Esophagus (tissue), 2 donors: ENCODE data around the gene FGGY. TPM values are rescaled to one million over a fixed set of nuclear protein-coding genes. Genes with fewer than 3 reads are reported as not detected.

Experiments used
- H3K27ac ChIP-seq, 2 donors: one replicate each; pipeline ENCODE4 v1.5.1; 2013; ENCODE audit warnings: low read depth in 2 of 2, mild to moderate bottlenecking in 2 of 2, inconsistent platforms in 1 of 2, low read length in 1 of 2, moderate library complexity in 1 of 2
- H3K27me3 ChIP-seq, 2 donors: one replicate each; pipeline ENCODE4 v1.6.1; 2013; ENCODE audit warnings: low read length in 2 of 2, control low read depth in 1 of 2, mild to moderate bottlenecking in 1 of 2; ENCODE audit not compliant: insufficient read depth in 2 of 2, control insufficient read depth in 1 of 2
- H3K36me3 ChIP-seq, 2 donors: one replicate each; pipeline ENCODE4 v1.6.1; 2013; ENCODE audit warnings: low read length in 1 of 2; ENCODE audit not compliant: control insufficient read depth in 2 of 2, insufficient read depth in 2 of 2
- H3K4me1 ChIP-seq, 2 donors: one replicate each; pipeline ENCODE4 v1.6.1; 2013; ENCODE audit warnings: low read length in 1 of 2; ENCODE audit not compliant: control insufficient read depth in 2 of 2, insufficient read depth in 2 of 2
- H3K4me3 ChIP-seq, 2 donors: one replicate each; pipeline ENCODE4 v1.5.1; 2013; ENCODE audit warnings: low read length in 2 of 2, mild to moderate bottlenecking in 2 of 2, low read depth in 1 of 2, moderate library complexity in 1 of 2
- H3K9me3 ChIP-seq, 2 donors: one replicate each; pipeline ENCODE4 v1.6.1; 2013; ENCODE audit warnings: mild to moderate bottlenecking in 2 of 2, low read depth in 1 of 2, low read length in 1 of 2, moderate library complexity in 1 of 2; ENCODE audit not compliant: control insufficient read depth in 2 of 2, insufficient read depth in 1 of 2
- WGBS, 2 donors: extraction: QIAGEN DNeasy Blood & Tissue Kit; methylation state at CpG; one replicate each; pipeline ENCODE4 v1.1.7; 2013; 5-methylcytosine and 5-hydroxymethylcytosine counted together
- polyA plus RNA-seq, 2 donors: library from polyadenylated mRNA; stranded (reverse); fragments of 200-250 nt; gene quantifications; one replicate each; pipeline ENCODE4 v1.2.3, GENCODE V29; 2013
- donor health status: healthy with polysubstance abuse.
- donor health status: Bipolar disorder and iron deficiency.

Gene FGGY
- polyA plus RNA-seq, 2 donors = 2.4 to 4.4 TPM

DNA sequence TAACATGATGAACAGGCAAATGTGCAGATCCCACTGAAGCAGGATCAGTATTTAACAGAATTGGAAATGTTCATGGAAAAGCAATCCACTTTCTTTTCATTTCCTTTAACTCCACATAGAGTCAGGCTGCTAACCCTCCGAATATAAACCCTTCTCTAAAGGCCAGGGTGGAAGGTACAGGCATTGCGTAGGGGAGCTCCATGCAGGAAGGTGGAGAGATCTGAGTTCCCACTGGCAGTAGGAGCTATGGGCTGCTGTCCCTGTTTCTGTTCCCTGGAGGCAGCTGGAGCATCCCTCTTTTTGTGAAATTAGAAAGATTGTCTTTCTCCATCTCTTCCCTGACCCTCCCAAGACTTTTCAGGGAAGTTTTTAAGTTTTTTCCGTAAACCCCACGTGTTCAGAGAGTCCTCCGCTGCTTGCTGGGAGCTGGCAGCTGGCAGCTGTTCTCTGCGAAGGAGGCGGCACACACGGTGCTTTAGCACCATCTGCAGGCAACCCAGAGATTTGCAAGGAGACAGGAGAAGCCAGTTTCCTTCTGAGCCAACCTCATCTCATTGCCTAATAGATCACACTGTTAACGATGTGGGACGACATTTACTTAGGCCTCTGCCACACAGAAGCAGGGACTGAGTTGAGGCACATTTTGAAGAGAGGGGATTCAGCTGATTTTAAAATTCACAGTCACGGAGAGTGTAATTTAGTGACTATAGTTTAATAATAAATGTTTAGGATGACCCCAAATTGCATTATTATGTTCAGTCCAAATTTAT is 462.4 kb downstream of the FGGY start:
- Histone ChIP-seq H3K4me1 (no peaks in the 10 kb centered on the region), H3K36me3 (no peaks in the 10 kb centered on the region), H3K27me3 (no peaks in the 10 kb centered on the region), H3K4me3 (peak overlapping the region in 1 of 2 donors; percentile 8), H3K27ac (peak overlapping the region; percentile 9 to 46), H3K9me3 (no peaks in the 10 kb centered on the region)
- WGBS, 2 donors = 5 to 7% methylated on average over 11 of the region's 11 CpGs

DNA sequence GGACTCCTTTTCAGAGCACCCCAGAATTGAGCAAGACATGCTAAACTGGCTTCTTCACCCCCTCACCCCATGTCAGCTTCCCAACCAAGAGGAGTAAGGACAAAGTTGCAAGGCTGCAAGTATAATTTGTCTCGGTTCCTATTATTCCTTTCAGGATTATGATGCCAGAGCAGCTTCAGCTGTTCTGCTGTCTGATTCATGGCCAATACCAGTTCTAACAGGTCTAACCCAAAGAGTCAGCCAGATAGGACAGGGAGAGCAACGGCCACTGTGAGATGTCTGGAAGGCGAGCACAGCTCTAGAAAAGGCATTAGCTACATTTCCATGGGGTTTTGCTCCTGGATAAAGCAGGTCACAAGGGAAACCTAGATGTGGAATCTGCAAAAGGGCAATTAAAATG is 464.5 kb downstream of the FGGY start:
- Histone ChIP-seq H3K9me3 (no peaks in the 10 kb centered on the region), H3K36me3 (no peaks in the 10 kb centered on the region), H3K27me3 (no peaks in the 10 kb centered on the region), H3K27ac (peak overlapping the region; percentile 22 to 74), H3K4me1 (peaks cover 0 to 6% of the 10 kb centered on the region in 2 donors), H3K4me3 (no peak overlapping the region)
- 45 to 60% methylated on average over 3 of the region's 3 CpGs for WGBS, 2 donors

DNA sequence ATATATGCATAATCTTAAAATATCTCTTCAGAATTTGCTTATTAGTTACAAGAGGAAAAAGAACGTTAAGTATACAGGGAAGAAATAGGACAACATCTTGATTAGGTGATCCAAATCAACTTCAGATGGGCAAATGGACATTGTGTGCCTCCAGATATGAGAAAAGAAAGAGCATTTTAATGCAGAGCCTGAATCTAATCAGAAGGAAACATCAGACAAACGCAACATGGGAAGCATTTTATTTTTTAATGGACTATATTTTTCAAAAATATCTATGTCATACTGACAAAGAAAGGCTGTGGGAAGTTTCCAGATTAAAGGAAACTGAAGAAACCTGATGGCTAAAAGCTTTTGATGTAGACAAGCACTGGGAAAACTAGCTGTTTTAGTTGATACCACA is 466.5 kb downstream of the FGGY start:
- peaks cover 0 to 6% of the 10 kb centered on the region in 2 donors for H3K4me1 ChIP-seq
- 75 to 84% methylated on average over 2 of the region's 2 CpGs for WGBS, 2 donors

GRCh38 chr1:59765011-59765730 is 468.3 kb downstream of the FGGY start:
- no peaks in the 10 kb centered on the region for H3K27me3 ChIP-seq
- no peaks in the 10 kb centered on the region for H3K36me3 ChIP-seq
- no peaks in the 10 kb centered on the region for H3K9me3 ChIP-seq
- peak overlapping the region in 1 of 2 donors; percentile 58 for H3K27ac ChIP-seq
- 48 to 61% methylated on average over 5 of the region's 5 CpGs for WGBS, 2 donors
- peaks cover 0 to 6% of the 10 kb centered on the region in 2 donors for H3K4me1 ChIP-seq
- H3K4me3 ChIP-seq = no peak overlapping the region

More for the DNA sequence above, 466.5 kb downstream of the FGGY start:
- Histone ChIP-seq H3K27ac (no peak overlapping the region), H3K4me3 (no peak overlapping the region), H3K9me3 (no peaks in the 10 kb centered on the region), H3K27me3 (no peaks in the 10 kb centered on the region), H3K36me3 (no peaks in the 10 kb centered on the region)

DNA sequence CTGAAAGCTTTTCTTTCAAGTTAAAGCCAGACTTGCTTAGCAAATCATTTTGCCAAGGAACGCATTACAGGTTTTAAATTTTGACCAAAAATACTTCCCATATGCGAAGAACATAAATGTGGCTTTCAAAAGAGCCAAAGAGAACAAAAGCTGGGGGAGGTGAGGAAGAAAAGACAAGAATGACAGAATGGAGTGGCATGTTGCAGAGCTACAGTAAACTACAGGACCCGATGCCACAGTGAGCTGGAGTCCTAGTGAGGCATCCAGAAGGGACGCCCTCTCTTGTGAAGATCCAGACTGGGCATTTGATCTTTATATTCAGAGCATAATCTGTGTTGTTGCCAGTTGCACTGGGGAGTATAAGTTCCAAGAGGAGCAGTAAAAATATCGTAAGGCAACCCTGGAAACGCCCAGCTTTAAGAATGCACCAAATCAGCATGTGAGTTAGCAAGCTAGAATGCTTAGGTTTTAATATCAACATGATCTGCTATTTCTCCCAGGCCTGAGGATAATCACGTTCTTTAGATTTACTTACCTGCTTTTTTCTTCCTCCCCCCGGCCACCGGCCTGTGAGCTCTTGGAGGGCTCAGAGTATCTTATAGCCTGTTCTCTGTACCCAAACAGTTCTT is 469.4 kb downstream of the FGGY start:
- Histone ChIP-seq H3K27me3 (no peaks in the 10 kb centered on the region), H3K27ac (peak overlapping the region in 1 of 2 donors; percentile 34), H3K4me1 (peaks cover 0 to 6% of the 10 kb centered on the region in 2 donors), H3K4me3 (no peak overlapping the region), H3K9me3 (no peaks in the 10 kb centered on the region), H3K36me3 (no peaks in the 10 kb centered on the region)
- WGBS, 2 donors = 53 to 73% methylated on average over 9 of the region's 9 CpGs

DNA sequence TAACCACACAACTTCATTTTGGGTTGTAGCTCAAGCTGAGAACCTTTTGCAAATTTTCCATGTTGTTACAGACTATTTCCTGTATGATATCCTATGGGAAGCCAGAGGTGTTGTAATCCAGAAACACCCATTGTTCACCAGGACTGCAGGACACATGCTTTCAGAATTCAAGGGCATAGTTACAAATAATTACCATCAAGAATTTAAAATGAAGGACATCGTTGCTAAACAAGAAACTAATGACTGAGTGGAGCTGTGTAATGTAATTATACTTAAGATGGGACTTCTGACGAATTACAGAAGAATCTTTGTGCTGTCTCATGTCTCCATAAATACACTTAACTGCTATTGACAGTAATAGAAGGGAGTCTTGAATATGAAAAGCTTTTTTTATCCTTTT is 470.2 kb downstream of the FGGY start:
- H3K27me3 ChIP-seq = no peaks in the 10 kb centered on the region
- H3K36me3 ChIP-seq = no peaks in the 10 kb centered on the region
- H3K4me1 ChIP-seq = peaks cover 0 to 6% of the 10 kb centered on the region in 2 donors
- H3K27ac ChIP-seq = no peak overlapping the region
- WGBS, 2 donors = 44 to 53% methylated on average over 2 of the region's 2 CpGs
- H3K4me3 ChIP-seq = no peak overlapping the region
- H3K9me3 ChIP-seq = no peaks in the 10 kb centered on the region

DNA sequence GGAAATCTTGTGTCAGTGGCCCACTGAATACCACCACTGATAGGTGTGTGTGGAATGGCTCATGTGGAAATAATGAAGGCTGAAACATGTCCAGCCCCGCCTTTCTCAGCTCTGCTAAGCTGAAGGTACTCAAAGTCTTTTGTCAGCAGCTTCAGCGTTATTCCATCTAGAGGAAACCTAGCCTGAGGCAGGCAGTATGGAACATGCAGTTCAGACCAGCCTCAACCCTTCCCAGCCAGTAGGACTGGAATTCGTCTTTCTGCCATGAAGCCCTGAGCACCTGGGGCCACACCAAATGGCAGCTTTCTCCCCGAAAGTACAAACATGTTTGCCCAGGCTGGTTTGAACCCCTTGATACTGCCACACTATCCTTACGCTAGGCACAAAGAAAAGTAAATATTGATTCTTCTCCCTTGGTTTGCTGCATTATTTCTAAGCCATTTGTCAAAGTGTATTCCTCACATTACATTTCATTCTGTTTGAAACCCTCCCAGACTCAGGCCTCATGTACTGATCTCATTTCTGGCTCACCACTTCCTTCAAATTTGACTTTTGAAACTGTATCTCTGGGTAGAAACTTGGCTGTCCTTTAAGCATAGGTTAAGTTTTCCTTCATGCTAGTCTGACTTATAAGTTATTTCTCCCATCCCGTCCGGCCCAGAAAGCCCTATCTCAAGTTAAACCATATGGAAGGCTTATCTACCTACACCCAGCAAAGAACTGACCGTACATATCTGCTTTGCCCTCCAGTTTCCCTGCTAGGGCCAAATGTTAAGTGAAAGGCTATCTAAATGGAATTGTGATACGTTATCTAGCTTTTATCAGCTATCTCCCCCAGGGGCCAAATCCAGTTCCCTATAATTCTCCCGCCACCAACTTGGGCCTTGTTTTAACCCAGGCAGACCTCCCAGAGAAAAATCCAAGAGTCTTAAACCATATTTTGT is 472.2 kb downstream of the FGGY start:
- H3K9me3 ChIP-seq = no peaks in the 10 kb centered on the region
- peaks cover 0 to 6% of the 10 kb centered on the region in 2 donors for H3K4me1 ChIP-seq
- no peaks in the 10 kb centered on the region for H3K36me3 ChIP-seq
- no peak overlapping the region for H3K4me3 ChIP-seq
- peak overlapping the region; percentile 66 to 68 for H3K27ac ChIP-seq
- 61 to 71% methylated on average over 10 of the region's 10 CpGs for WGBS, 2 donors
- no peaks in the 10 kb centered on the region for H3K27me3 ChIP-seq

DNA sequence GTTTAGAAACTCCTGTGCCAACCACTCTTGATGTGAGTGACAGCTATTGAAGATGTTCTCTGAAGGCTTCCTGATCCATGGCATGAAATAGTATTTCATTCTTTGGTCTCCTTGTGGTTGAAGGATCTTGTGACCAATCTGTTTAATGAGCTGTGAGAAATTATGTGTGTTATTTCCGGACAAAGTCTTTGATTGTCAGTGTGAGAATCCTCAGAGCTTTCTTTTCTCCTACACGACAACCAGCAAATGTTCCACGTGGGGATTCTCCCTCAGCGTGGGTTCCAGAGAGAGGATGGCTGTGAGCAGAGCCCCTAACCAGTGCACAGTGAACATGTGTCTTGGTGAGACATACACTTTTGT is 472.8 kb downstream of the FGGY start:
- H3K27ac ChIP-seq = peak overlapping the region in 1 of 2 donors; percentile 68
- H3K27me3 ChIP-seq = no peaks in the 10 kb centered on the region
- H3K9me3 ChIP-seq = no peaks in the 10 kb centered on the region
- H3K36me3 ChIP-seq = no peaks in the 10 kb centered on the region
- no peak overlapping the region for H3K4me3 ChIP-seq
- 75 to 87% methylated on average over 4 of the region's 4 CpGs for WGBS, 2 donors
- peaks cover 0 to 6% of the 10 kb centered on the region in 2 donors for H3K4me1 ChIP-seq

- no peak overlapping the region for H3K27ac ChIP-seq
- WGBS, 2 donors = 87 to 97% methylated on average over 3 of the region's 3 CpGs
- no peaks in the 10 kb centered on the region for H3K36me3 ChIP-seq
- H3K4me3 ChIP-seq = no peak overlapping the region
- no peaks in the 10 kb centered on the region for H3K27me3 ChIP-seq
- H3K4me1 ChIP-seq = no peaks in the 10 kb centered on the region
- H3K9me3 ChIP-seq = no peaks in the 10 kb centered on the region
Measured at GRCh38 chr1:59771361-59771760, 474.5 kb downstream of the FGGY start.
